Ascending aorta (tissue), 2 donors: ENCODE results near the gene LARP1. TPM values are rescaled to one million over a fixed set of nuclear protein-coding genes. Genes with fewer than 3 reads are reported as not detected.

ENCODE experiments used
- DNase-seq, 2 donors: peaks; one replicate each; pipeline ENCODE4 v3.0.0-alpha.2; 2019; ENCODE audit warnings: low spot score in 2 of 2
- H3K27ac ChIP-seq, 2 donors: fragments of 200-600 bp; sonication (generic); one replicate each; pipeline ENCODE4 v1.5.1; 2016 to 2017; ENCODE audit warnings: mild to moderate bottlenecking in 1 of 2
- H3K27me3 ChIP-seq: fragments of 200-600 bp; sonication (generic); one replicate; pipeline ENCODE4 v1.5.1; 2017
- H3K36me3 ChIP-seq, 2 donors: fragments of 200-600 bp; sonication (generic); one replicate each; pipeline ENCODE4 v1.5.1; 2016
- H3K4me1 ChIP-seq, 2 donors: fragments of 200-600 bp; sonication (generic); one replicate each; pipeline ENCODE4 v1.5.1; 2016 to 2017; ENCODE audit warnings: mild to moderate bottlenecking in 1 of 2
- H3K4me3 ChIP-seq, 2 donors: fragments of 200-600 bp; sonication (generic); one replicate each; pipeline ENCODE4 v1.5.1; 2016 to 2017; ENCODE audit warnings: mild to moderate bottlenecking in 1 of 2
- H3K9me3 ChIP-seq, 2 donors: fragments of 200-600 bp; sonication (generic); one replicate each; pipeline ENCODE4 v1.5.1; 2016
- intact Hi-C: fragments of 100-400 bp; cut with DNase I; formaldehyde crosslinking; loops from one replicate; pipeline ENCODE4 v1.15.1; 2023
- total RNA-seq: library from RNA; depleted of rRNA; stranded (reverse); fragments of >200 nt; gene quantifications from one replicate; pipeline ENCODE4 v1.1.0, GENCODE V29; 2016
- TF ChIP-seq, protein P1 (sequence below), 3 experiments: fragments of 200-600 bp in 2 of 3; fragments of 450-650 bp in 1 of 3; sonication (generic) in 2 of 3; IDR thresholded peaks; one replicate each; pipeline ENCODE4 v1.5.1; 2016 to 2019; ENCODE audit warnings: antibody characterized with exemption in 3 of 3, mild to moderate bottlenecking in 1 of 3, moderate library complexity in 1 of 3

LARP1 gene
- total RNA-seq = 105 TPM

DNA sequence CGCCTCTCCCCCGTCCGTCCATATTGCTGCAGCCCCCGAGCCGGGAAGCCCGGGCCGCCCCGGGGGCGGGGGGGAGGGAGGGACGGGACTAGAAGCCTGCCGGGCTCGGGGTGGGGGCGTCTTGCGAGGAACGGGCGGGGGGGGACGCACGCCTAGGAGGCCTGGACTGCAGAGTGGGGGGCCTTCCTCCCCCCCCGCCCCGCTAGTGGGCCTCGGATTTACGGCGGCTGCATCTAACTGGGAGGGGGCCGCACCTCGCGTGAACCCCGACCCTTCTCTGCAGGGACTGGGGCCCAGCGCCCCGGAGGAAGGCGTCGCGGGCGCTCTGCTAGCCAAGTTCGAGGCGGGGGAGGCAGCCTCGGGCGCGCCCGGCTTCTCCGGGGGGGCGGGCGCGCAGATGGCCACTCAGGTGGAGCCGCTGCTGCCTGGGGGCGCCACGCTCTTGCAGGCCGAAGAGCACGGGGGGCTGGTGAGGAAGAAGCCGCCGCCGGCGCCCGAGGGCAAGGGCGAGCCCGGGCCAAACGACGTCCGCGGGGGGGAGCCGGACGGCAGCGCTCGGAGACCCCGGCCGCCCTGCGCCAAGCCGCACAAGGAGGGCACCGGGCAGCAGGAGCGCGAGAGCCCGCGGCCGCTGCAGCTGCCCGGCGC lies at the start of gene LARP1:
TSS of gene LARP1 (plus strand) at position 17 of the 648 bp plus-strand sequence. CDS start at position 398, 381 bp downstream.
- H3K4me1 ChIP-seq = peaks cover 10 to 33% of the 10 kb centered on the region in 2 donors
- H3K27ac ChIP-seq = peak within 1 kb of the TSS; percentile 94 to 96
- H3K9me3 ChIP-seq = no peaks in the 10 kb centered on the region
- H3K27me3 ChIP-seq = no peaks in the 10 kb centered on the region
- intact Hi-C loops = loop anchor here (1.0 to 10.0 kb wide), 7 partner anchors 57 to 308 kb away; partner anchors contain the start of genes CNOT8, HAND1, MRPL22 and SAP30L
- TF ChIP-seq, protein P1, sequence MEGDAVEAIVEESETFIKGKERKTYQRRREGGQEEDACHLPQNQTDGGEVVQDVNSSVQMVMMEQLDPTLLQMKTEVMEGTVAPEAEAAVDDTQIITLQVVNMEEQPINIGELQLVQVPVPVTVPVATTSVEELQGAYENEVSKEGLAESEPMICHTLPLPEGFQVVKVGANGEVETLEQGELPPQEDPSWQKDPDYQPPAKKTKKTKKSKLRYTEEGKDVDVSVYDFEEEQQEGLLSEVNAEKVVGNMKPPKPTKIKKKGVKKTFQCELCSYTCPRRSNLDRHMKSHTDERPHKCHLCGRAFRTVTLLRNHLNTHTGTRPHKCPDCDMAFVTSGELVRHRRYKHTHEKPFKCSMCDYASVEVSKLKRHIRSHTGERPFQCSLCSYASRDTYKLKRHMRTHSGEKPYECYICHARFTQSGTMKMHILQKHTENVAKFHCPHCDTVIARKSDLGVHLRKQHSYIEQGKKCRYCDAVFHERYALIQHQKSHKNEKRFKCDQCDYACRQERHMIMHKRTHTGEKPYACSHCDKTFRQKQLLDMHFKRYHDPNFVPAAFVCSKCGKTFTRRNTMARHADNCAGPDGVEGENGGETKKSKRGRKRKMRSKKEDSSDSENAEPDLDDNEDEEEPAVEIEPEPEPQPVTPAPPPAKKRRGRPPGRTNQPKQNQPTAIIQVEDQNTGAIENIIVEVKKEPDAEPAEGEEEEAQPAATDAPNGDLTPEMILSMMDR (IDR thresholded peaks at IDR 0.05) = no peak
- DNase-seq = no peak
- H3K4me3 ChIP-seq = peak within 1 kb of the TSS; percentile 79 to 90
- no peaks in the 10 kb centered on the region for H3K36me3 ChIP-seq

- DNase-seq = no peak
- Histone ChIP-seq H3K36me3 (no peaks in the 10 kb centered on the region), H3K4me3 (no peak overlapping the region), H3K27me3 (no peaks in the 10 kb centered on the region), H3K27ac (no peak overlapping the region), H3K4me1 (no peaks in the 10 kb centered on the region), H3K9me3 (no peaks in the 10 kb centered on the region)
- intact Hi-C loops = no loop called here
- TF ChIP-seq, protein P1 (IDR thresholded peaks at IDR 0.05) = no peak
These were observed 48.8 kb upstream of the LARP1 start for GRCh38 chr5:154706416-154706815.

- Histone ChIP-seq H3K27ac (no peak overlapping the region), H3K36me3 (no peaks in the 10 kb centered on the region), H3K27me3 (no peaks in the 10 kb centered on the region), H3K9me3 (no peaks in the 10 kb centered on the region), H3K4me3 (no peak overlapping the region), H3K4me1 (no peaks in the 10 kb centered on the region)
- TF ChIP-seq, protein P1 (IDR thresholded peaks at IDR 0.05) = no peak
- intact Hi-C loops = no loop called here
- DNase-seq = no peak
These were observed 47.5 kb upstream of the LARP1 start for GRCh38 chr5:154707641-154708040.

DNA sequence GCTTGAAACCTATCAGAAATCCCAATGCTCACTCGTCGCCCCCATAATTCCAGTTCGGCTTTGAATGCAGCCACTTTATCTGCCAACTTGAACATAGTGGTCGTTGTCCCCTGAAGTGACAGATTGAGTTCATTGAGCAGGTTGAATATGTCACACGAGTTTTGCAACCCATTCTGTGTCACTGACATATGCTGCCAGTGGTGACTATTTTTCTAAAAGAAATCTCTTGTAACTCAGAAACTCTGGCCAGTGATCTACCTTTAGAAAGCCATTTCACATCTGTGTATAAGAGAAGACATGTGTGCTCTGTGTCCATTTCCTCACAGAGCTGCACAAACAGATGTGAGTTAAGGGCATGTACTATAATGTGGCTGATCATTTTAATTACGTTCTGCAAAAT lies 47.0 kb upstream of the LARP1 start:
- H3K4me1 ChIP-seq = no peaks in the 10 kb centered on the region
- no peaks in the 10 kb centered on the region for H3K36me3 ChIP-seq
- no peaks in the 10 kb centered on the region for H3K27me3 ChIP-seq
- intact Hi-C loops = no loop called here
- no peak overlapping the region for H3K27ac ChIP-seq
- no peak overlapping the region for H3K4me3 ChIP-seq
- no peaks in the 10 kb centered on the region for H3K9me3 ChIP-seq
- no peak for DNase-seq
- TF ChIP-seq, protein P1 (IDR thresholded peaks at IDR 0.05) = no peak

DNA sequence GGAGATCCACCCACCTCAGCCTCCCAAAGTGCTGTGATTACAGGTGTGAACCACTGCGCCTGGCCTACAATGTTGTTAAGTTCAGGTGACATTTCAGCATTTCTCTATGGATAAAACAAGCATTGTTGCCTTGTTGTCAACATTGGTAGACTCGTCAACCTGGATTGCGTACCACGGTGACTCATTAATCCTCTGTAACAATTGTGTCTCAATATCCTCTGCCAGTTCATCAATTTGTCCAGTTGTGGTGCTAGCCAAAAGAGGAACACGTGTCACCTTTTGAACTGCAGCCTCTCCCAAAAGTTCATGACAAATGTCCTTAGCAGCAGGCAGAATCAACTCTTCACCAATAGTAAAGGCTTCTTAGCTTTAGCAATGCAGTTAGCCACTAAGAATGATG lies 46.3 kb upstream of the LARP1 start:
- TF ChIP-seq, protein P1 (IDR thresholded peaks at IDR 0.05) = no peak
- no peak for DNase-seq
- Histone ChIP-seq H3K36me3 (no peaks in the 10 kb centered on the region), H3K27ac (no peak overlapping the region), H3K4me3 (no peak overlapping the region), H3K4me1 (peaks cover 2 to 5% of the 10 kb centered on the region in 2 donors), H3K27me3 (no peaks in the 10 kb centered on the region), H3K9me3 (no peaks in the 10 kb centered on the region)
- intact Hi-C loops = no loop called here
